SK-N-SH (cell line): Measurements from ENCODE around the gene PHACTR3. TPM values are rescaled to one million over a fixed set of nuclear protein-coding genes. Genes with fewer than 3 reads are reported as not detected.

Experiments
- CTCF ChIA-PET: fragments of 300-600, 350-600 bp; formaldehyde crosslinking; extraction: SDS; loops from one replicate; lab custom pipeline; 2021; lab: Yijun Ruan, JAX
- POLR2A ChIA-PET: fragments of 350-600 bp; sonication (Branson Sonifier 250); formaldehyde crosslinking; extraction: SDS; loops from one replicate; lab custom pipeline; 2020; ENCODE audit warnings: antibody characterized with exemption, inconsistent platforms; lab: Yijun Ruan, JAX
- DNase-seq: peaks from one replicate; pipeline ENCODE4 v3.0.0; 2012
- H2AFZ ChIP-seq: fragments of 200-600 bp; sonication (generic); 2 replicates; pipeline ENCODE4 v1.8.1; 2016; ENCODE audit warnings: antibody characterized with exemption, mild to moderate bottlenecking, low read depth
- H3F3A ChIP-seq: fragments of 200-600 bp; sonication (generic); replicated peaks from 2 replicates; pipeline ENCODE3; 2016; ENCODE audit warnings: antibody characterized with exemption, mild to moderate bottlenecking; ENCODE audit not compliant: insufficient read depth
- H3K27ac ChIP-seq, 2 experiments: fragments of 200-500 bp in 1 of 2; fragments of 200-600 bp in 1 of 2; sonication (Bioruptor generic) in 1 of 2; sonication (generic), shearing (Covaris generic) in 1 of 2; 2 replicates each; pipeline versions ENCODE4 v1.5.1 to v1.6.1; 2014 to 2016; ENCODE audit warnings: low read depth in 2 of 2, inconsistent platforms in 1 of 2, low read length in 1 of 2, mild to moderate bottlenecking in 1 of 2, mixed read lengths in 1 of 2
- H3K27me3 ChIP-seq: fragments of 200-600 bp; sonication (generic), shearing (Covaris generic); 2 replicates; pipeline ENCODE4 v1.6.1; 2016; ENCODE audit warnings: mixed run types; ENCODE audit not compliant: insufficient read depth
- H3K36me3 ChIP-seq, 2 experiments: fragments of 200-500 bp in 1 of 2; fragments of 200-600 bp in 1 of 2; sonication (Bioruptor generic) in 1 of 2; sonication (generic) in 1 of 2; replicated peaks in 1 of 2; 2 replicates each; pipeline versions ENCODE3 to v1.5.1; 2014 to 2016; ENCODE audit warnings: low read length in 1 of 2, mild to moderate bottlenecking in 1 of 2; ENCODE audit not compliant: insufficient read depth in 2 of 2, control insufficient read depth in 1 of 2
- H3K4me1 ChIP-seq, 2 experiments: fragments of 200-500 bp in 1 of 2; fragments of 200-600 bp in 1 of 2; sonication (Bioruptor generic) in 1 of 2; sonication (generic), shearing (Covaris generic) in 1 of 2; 2 replicates each; pipeline versions ENCODE4 v1.5.1 to v1.6.1; 2014 to 2016; ENCODE audit warnings: low read depth in 1 of 2, low read length in 1 of 2, mixed run types in 1 of 2; ENCODE audit not compliant: insufficient read depth in 2 of 2, control insufficient read depth in 1 of 2
- H3K4me2 ChIP-seq: fragments of 200-600 bp; sonication (generic), shearing (Covaris generic); 2 replicates; pipeline ENCODE4 v1.6.1; 2017; ENCODE audit warnings: mixed run types
- H3K4me3 ChIP-seq, 2 experiments: fragments of 200-500 bp in 1 of 2; fragments of 200-600 bp in 1 of 2; sonication (Bioruptor generic) in 1 of 2; sonication (generic), shearing (Covaris generic) in 1 of 2; 2 replicates each; pipeline versions ENCODE4 v1.5.1 to v1.8.1; 2014 to 2016; ENCODE audit warnings: low read depth in 2 of 2, inconsistent platforms in 1 of 2, low read length in 1 of 2, mild to moderate bottlenecking in 1 of 2, mixed read lengths in 1 of 2, moderate library complexity in 1 of 2
- H3K79me2 ChIP-seq: fragments of 200-600 bp; sonication (generic); 2 replicates; pipeline ENCODE4 v1.8.1; 2017; ENCODE audit warnings: mild to moderate bottlenecking; ENCODE audit not compliant: insufficient read depth
- H3K9ac ChIP-seq: fragments of 200-600 bp; sonication (generic); 2 replicates; pipeline ENCODE4 v1.6.1; 2017; ENCODE audit warnings: mixed run types
- H3K9me2 ChIP-seq: fragments of 200-600 bp; sonication (generic); 2 replicates; pipeline ENCODE4 v1.6.1; 2017; ENCODE audit warnings: mixed run types
- H3K9me3 ChIP-seq: fragments of 200-600 bp; sonication (generic); 2 replicates; pipeline ENCODE4 v1.6.1; 2017; ENCODE audit warnings: mixed run types, mild to moderate bottlenecking, moderate library complexity
- H4K20me1 ChIP-seq: fragments of 200-600 bp; sonication (generic); 2 replicates; pipeline ENCODE4 v1.6.1; 2017; ENCODE audit warnings: mild to moderate bottlenecking, mixed run types; ENCODE audit not compliant: insufficient read depth
- CHD2 ChIP-seq: fragments of 150-350 bp; IDR thresholded peaks from 2 replicates; pipeline ENCODE4 v1.6.1; 2018; ENCODE audit warnings: low read length; ENCODE audit not compliant: partially characterized antibody
- ELF1 ChIP-seq: IDR thresholded peaks from 2 replicates; pipeline ENCODE4 v1.4.0; 2012
- FOSL2 ChIP-seq: IDR thresholded peaks from 2 replicates; pipeline ENCODE4 v1.4.0; 2012; ENCODE audit warnings: low read depth, mild to moderate bottlenecking, moderate library complexity, borderline replicate concordance
- FOXJ3 ChIP-seq: sonication (generic); formaldehyde crosslinking; IDR thresholded peaks from 2 replicates; pipeline ENCODE4 v1.5.1; 2020; ENCODE audit warnings: mild to moderate bottlenecking, missing genetic modification reagents
- FOXM1 ChIP-seq: IDR thresholded peaks from 2 replicates; pipeline ENCODE4 v1.4.0; 2012; ENCODE audit warnings: low read depth, mild to moderate bottlenecking
- GATA2 ChIP-seq: sonication (generic); formaldehyde crosslinking; IDR thresholded peaks from 2 replicates; pipeline ENCODE4 v1.5.0; 2020; ENCODE audit warnings: mild to moderate bottlenecking, missing genetic modification reagents
- JUND ChIP-seq: IDR thresholded peaks from 2 replicates; pipeline ENCODE4 v1.4.0; 2012
- NFIC ChIP-seq: IDR thresholded peaks from 2 replicates; pipeline ENCODE4 v1.4.0; 2012; ENCODE audit warnings: borderline replicate concordance
- RAD21 ChIP-seq: IDR thresholded peaks from 2 replicates; pipeline ENCODE4 v1.6.1; 2012; ENCODE audit warnings: mild to moderate bottlenecking, low read length
- RCOR1 ChIP-seq: fragments of 150-350 bp; IDR thresholded peaks from 2 replicates; pipeline ENCODE4 v1.6.1; 2017; ENCODE audit warnings: antibody characterized with exemption, low read length
- RFX5 ChIP-seq: IDR thresholded peaks from 2 replicates; pipeline ENCODE4 v1.6.1; 2012; ENCODE audit warnings: mild to moderate bottlenecking, improper control_type of control experiment, low read length
- TEAD4 ChIP-seq: IDR thresholded peaks from 2 replicates; pipeline ENCODE4 v1.4.0; 2012; ENCODE audit warnings: mild to moderate bottlenecking, borderline replicate concordance; ENCODE audit not compliant: insufficient read depth
- YY1 ChIP-seq: IDR thresholded peaks from 2 replicates; pipeline ENCODE4 v1.4.0; 2012; ENCODE audit warnings: low read depth, mild to moderate bottlenecking
- WGBS: methylation state at CpG from one replicate; pipeline ENCODE4 v1.1.6; 2017; ENCODE audit warnings: low lambda C conversion rate; 5-methylcytosine and 5-hydroxymethylcytosine counted together
- polyA plus RNA-seq, 3 experiments: library from polyadenylated mRNA; depleted of rRNA; stranded (reverse); fragments of >200 nt; gene quantifications; 2 replicates each; pipeline ENCODE4 v1.2.3, GENCODE V29; 2012
- TF ChIP-seq, protein P1 (sequence below): IDR thresholded peaks from 2 replicates; pipeline ENCODE4; 2012
- TF ChIP-seq, protein P2 (sequence below): IDR thresholded peaks from 2 replicates; pipeline ENCODE4 v1.6.1; 2012; ENCODE audit warnings: mild to moderate bottlenecking, low read depth, low read length, moderate library complexity
- TF ChIP-seq, protein P3 (sequence below): fragments of 200-600 bp; sonication (generic); IDR thresholded peaks from 2 replicates; pipeline ENCODE4 v1.6.1; 2017; ENCODE audit warnings: antibody characterized with exemption, mild to moderate bottlenecking, moderate library complexity

PHACTR3 gene
- polyA plus RNA-seq, 1 of the 3 experiments (the other 2 are of a cell fraction): 0.10 TPM

DNA sequence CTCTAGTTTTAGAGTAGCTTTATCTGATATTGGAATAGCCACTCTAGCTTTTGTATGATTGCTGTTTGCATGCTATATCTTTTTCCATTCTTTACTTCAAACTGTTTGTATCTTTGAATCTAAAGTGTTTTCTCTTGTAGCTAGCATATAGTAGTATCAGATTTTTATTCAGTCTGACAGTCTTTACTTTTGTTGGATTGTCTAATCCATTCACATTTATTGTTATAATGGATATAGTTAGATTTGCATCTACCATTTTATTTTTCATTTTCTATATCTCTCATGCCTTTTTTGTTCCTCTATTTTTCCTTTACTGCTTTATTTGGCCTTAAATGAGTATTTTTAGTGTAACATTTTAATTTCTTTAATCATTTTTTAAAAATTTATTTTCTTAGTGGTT, 52.1 kb downstream of the PHACTR3 start:
- H3K27me3 ChIP-seq: no peaks in the 10 kb centered on the region
- no peaks in the 10 kb centered on the region for H4K20me1 ChIP-seq
- no peak overlapping the region for H3K4me2 ChIP-seq
- no peak for TF ChIP-seq TEAD4
- TF ChIP-seq, protein P1, sequence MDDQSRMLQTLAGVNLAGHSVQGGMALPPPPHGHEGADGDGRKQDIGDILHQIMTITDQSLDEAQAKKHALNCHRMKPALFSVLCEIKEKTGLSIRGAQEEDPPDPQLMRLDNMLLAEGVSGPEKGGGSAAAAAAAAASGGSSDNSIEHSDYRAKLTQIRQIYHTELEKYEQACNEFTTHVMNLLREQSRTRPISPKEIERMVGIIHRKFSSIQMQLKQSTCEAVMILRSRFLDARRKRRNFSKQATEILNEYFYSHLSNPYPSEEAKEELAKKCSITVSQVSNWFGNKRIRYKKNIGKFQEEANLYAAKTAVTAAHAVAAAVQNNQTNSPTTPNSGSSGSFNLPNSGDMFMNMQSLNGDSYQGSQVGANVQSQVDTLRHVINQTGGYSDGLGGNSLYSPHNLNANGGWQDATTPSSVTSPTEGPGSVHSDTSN: no peak
- TF ChIP-seq FOXJ3 (CRISPR knock-in tag): no peak
- TF ChIP-seq, protein P2, sequence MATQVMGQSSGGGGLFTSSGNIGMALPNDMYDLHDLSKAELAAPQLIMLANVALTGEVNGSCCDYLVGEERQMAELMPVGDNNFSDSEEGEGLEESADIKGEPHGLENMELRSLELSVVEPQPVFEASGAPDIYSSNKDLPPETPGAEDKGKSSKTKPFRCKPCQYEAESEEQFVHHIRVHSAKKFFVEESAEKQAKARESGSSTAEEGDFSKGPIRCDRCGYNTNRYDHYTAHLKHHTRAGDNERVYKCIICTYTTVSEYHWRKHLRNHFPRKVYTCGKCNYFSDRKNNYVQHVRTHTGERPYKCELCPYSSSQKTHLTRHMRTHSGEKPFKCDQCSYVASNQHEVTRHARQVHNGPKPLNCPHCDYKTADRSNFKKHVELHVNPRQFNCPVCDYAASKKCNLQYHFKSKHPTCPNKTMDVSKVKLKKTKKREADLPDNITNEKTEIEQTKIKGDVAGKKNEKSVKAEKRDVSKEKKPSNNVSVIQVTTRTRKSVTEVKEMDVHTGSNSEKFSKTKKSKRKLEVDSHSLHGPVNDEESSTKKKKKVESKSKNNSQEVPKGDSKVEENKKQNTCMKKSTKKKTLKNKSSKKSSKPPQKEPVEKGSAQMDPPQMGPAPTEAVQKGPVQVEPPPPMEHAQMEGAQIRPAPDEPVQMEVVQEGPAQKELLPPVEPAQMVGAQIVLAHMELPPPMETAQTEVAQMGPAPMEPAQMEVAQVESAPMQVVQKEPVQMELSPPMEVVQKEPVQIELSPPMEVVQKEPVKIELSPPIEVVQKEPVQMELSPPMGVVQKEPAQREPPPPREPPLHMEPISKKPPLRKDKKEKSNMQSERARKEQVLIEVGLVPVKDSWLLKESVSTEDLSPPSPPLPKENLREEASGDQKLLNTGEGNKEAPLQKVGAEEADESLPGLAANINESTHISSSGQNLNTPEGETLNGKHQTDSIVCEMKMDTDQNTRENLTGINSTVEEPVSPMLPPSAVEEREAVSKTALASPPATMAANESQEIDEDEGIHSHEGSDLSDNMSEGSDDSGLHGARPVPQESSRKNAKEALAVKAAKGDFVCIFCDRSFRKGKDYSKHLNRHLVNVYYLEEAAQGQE: no peak
- TF ChIP-seq RFX5: no peak
- TF ChIP-seq ELF1: no peak
- TF ChIP-seq RCOR1: no peak
- TF ChIP-seq NFIC: no peak
- H3K9ac ChIP-seq: no peak overlapping the region
- H3K4me3 ChIP-seq: no peak overlapping the region
- no peaks in the 10 kb centered on the region for H3F3A ChIP-seq
- H3K79me2 ChIP-seq: no peaks in the 10 kb centered on the region
- no peaks in the 10 kb centered on the region for H3K4me1 ChIP-seq
- no peak for DNase-seq
- POLR2A ChIA-PET: no interaction called here
- H3K27ac ChIP-seq: no peak overlapping the region
- peaks cover 10% of the 10 kb centered on the region for H3K9me3 ChIP-seq
- H2AFZ ChIP-seq: no peak overlapping the region
- CTCF ChIA-PET: no interaction called here
- no peaks in the 10 kb centered on the region for H3K36me3 ChIP-seq
- H3K9me2 ChIP-seq: no peaks in the 10 kb centered on the region

DNA sequence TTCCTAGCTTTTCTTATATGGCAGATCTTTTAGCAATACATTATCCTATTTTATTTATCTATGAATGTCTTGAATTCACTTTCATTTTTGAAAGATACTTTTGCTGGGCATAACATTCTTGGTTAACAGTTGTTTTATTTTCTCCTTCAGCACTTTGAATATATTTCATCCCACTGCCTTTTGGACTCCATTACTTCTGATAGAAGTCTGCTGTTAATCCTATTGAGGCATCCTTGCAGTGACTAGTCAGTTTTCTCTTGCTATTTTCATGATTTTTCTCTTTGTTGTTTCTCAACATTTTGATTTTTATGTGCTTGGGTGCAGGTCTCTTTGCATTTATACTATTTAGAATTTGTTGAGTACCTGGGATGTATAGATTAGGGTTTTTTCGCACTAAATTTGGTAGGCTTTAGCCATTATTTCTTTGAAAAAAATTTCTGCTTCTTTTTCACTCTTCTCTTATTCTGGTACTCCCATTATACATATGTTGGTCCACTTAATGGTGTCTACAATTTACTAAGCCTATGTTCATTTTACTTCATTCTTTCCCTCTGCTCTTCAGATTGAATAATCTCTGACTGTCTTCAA, 53.2 kb downstream of the PHACTR3 start:
- CTCF ChIA-PET: no interaction called here
- H3K4me2 ChIP-seq: no peak overlapping the region
- H2AFZ ChIP-seq: no peak overlapping the region
- no peak for DNase-seq
- WGBS: 15% methylated on average over 1 of the region's 1 CpG
- no peaks in the 10 kb centered on the region for H3F3A ChIP-seq
- H3K9ac ChIP-seq: no peak overlapping the region
- peaks cover 10% of the 10 kb centered on the region for H3K9me3 ChIP-seq
- H3K4me3 ChIP-seq: no peak overlapping the region
- no peaks in the 10 kb centered on the region for H3K36me3 ChIP-seq
- no peaks in the 10 kb centered on the region for H3K9me2 ChIP-seq
- H4K20me1 ChIP-seq: no peaks in the 10 kb centered on the region
- POLR2A ChIA-PET: no interaction called here
- no peaks in the 10 kb centered on the region for H3K4me1 ChIP-seq
- no peaks in the 10 kb centered on the region for H3K79me2 ChIP-seq
- no peaks in the 10 kb centered on the region for H3K27me3 ChIP-seq
- no peak overlapping the region for H3K27ac ChIP-seq
- TF ChIP-seq, protein P1: no peak
- TF ChIP-seq YY1 (no peak), GATA2 (CRISPR knock-in tag) (no peak), JUND (no peak), CHD2 (no peak), ELF1 (no peak), RAD21 (no peak), FOSL2 (no peak), NFIC (no peak), FOXJ3 (CRISPR knock-in tag) (no peak), TEAD4 (no peak), FOXM1 (no peak)
- TF ChIP-seq, protein P2: no peak
- TF ChIP-seq, protein P3, sequence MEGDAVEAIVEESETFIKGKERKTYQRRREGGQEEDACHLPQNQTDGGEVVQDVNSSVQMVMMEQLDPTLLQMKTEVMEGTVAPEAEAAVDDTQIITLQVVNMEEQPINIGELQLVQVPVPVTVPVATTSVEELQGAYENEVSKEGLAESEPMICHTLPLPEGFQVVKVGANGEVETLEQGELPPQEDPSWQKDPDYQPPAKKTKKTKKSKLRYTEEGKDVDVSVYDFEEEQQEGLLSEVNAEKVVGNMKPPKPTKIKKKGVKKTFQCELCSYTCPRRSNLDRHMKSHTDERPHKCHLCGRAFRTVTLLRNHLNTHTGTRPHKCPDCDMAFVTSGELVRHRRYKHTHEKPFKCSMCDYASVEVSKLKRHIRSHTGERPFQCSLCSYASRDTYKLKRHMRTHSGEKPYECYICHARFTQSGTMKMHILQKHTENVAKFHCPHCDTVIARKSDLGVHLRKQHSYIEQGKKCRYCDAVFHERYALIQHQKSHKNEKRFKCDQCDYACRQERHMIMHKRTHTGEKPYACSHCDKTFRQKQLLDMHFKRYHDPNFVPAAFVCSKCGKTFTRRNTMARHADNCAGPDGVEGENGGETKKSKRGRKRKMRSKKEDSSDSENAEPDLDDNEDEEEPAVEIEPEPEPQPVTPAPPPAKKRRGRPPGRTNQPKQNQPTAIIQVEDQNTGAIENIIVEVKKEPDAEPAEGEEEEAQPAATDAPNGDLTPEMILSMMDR: no peak
